Astrocyte (in vitro differentiated cells and primary cell): ENCODE results near the gene PTK6. TPM values are rescaled to one million over a fixed set of nuclear protein-coding genes. Genes with fewer than 3 reads are reported as not detected.
"Not testable (repeated sequence)": the region's sequence is repeated elsewhere in the genome, so short reads cannot be mapped to it uniquely, and the experiment has no call there.

Source experiments
- DNase-seq: peaks from one replicate; pipeline ENCODE4 v3.0.0-alpha.2; 2010; ENCODE audit warnings: low read depth
- FAIRE-seq: peaks from 2 replicates; lab custom pipeline; 2011; peaks lifted over from hg19 to GRCh38; lab: Jason Lieb, UNC
- H2AFZ ChIP-seq: 2 replicates; pipeline ENCODE4 v1.6.0; 2012; ENCODE audit warnings: low read depth, low read length, inconsistent platforms
- H3K27ac ChIP-seq: 2 replicates; pipeline ENCODE4 v1.5.1; 2011; ENCODE audit warnings: low read depth, low read length, inconsistent platforms
- H3K27me3 ChIP-seq: 2 replicates; pipeline ENCODE4 v1.6.0; 2011; ENCODE audit warnings: low read length, inconsistent platforms; ENCODE audit not compliant: insufficient read depth
- H3K36me3 ChIP-seq: 2 replicates; pipeline ENCODE4 v1.5.1; 2011; ENCODE audit warnings: low read length, inconsistent platforms; ENCODE audit not compliant: insufficient read depth
- H3K4me1 ChIP-seq: 2 replicates; pipeline ENCODE4 v1.5.1; 2011; ENCODE audit warnings: low read length, inconsistent platforms; ENCODE audit not compliant: insufficient read depth
- H3K4me2 ChIP-seq: 2 replicates; pipeline ENCODE4 v1.6.0; 2012; ENCODE audit warnings: low read length, inconsistent platforms
- H3K4me3 ChIP-seq: 2 replicates; pipeline ENCODE4 v1.5.1; 2011; ENCODE audit warnings: low read depth, mild to moderate bottlenecking, low read length, inconsistent platforms; ENCODE audit not compliant: insufficient read depth
- H3K79me2 ChIP-seq: 2 replicates; pipeline ENCODE4 v1.6.0; 2012; ENCODE audit warnings: mild to moderate bottlenecking, low read length, inconsistent platforms; ENCODE audit not compliant: insufficient read depth
- H3K9ac ChIP-seq: 2 replicates; pipeline ENCODE4 v1.6.0; 2012; ENCODE audit warnings: mild to moderate bottlenecking, low read length, inconsistent platforms
- H3K9me3 ChIP-seq: 2 replicates; pipeline ENCODE4 v1.5.1; 2012; ENCODE audit warnings: low read depth, mild to moderate bottlenecking, low read length, inconsistent platforms; ENCODE audit not compliant: insufficient read depth
- H4K20me1 ChIP-seq: 2 replicates; pipeline ENCODE4 v1.6.0; 2012; ENCODE audit warnings: low read length, inconsistent platforms; ENCODE audit not compliant: insufficient read depth
- H3K27ac Mint-ChIP-seq: one replicate; pipeline ENCODE4 v1.8.0; 2021; ENCODE audit warnings: mild to moderate bottlenecking, mixed read lengths; ENCODE audit not compliant: unreplicated experiment
- H3K27me3 Mint-ChIP-seq: one replicate; pipeline ENCODE4 v1.8.0; 2021; ENCODE audit warnings: low read depth, mixed read lengths; ENCODE audit not compliant: unreplicated experiment
- H3K36me3 Mint-ChIP-seq: one replicate; pipeline ENCODE4 v1.8.0; 2021; ENCODE audit warnings: low read depth, mixed read lengths; ENCODE audit not compliant: unreplicated experiment
- H3K4me1 Mint-ChIP-seq: one replicate; pipeline ENCODE4 v1.8.0; 2021; ENCODE audit warnings: low read depth, mixed read lengths; ENCODE audit not compliant: unreplicated experiment
- H3K4me3 Mint-ChIP-seq: one replicate; pipeline ENCODE4 v1.8.0; 2021; ENCODE audit warnings: mild to moderate bottlenecking, moderate library complexity, mixed read lengths; ENCODE audit not compliant: unreplicated experiment
- H3K9me3 Mint-ChIP-seq: one replicate; pipeline ENCODE4 v1.8.0; 2021; ENCODE audit warnings: mild to moderate bottlenecking, mixed read lengths; ENCODE audit not compliant: unreplicated experiment
- CTCF ChIP-seq: IDR thresholded peaks from 2 replicates; pipeline ENCODE4 v1.5.1; 2011; ENCODE audit warnings: low read depth, mild to moderate bottlenecking, inconsistent platforms, low read length, moderate library complexity; ENCODE audit not compliant: insufficient read depth
- EZH2 ChIP-seq: IDR thresholded peaks from 2 replicates; pipeline ENCODE4 v1.6.1; 2012; ENCODE audit warnings: mild to moderate bottlenecking, low read length, inconsistent platforms; ENCODE audit not compliant: insufficient read depth
- total RNA-seq: library from RNA; stranded (reverse); gene quantifications from 2 replicates; pipeline ENCODE4 v1.2.1, GENCODE V29; 2021

The PTK6 gene
- total RNA-seq, 1 donor from 2014 or later: 0.18 TPM

GRCh38 chr20:63560856-63561609 is 23.9 kb upstream of the PTK6 start:
- Histone ChIP-seq H3K9ac (no peak overlapping the region), H4K20me1 (no peaks in the 10 kb centered on the region), H3K79me2 (no peaks in the 10 kb centered on the region), H2AFZ (no peak overlapping the region), H3K27ac (no peak overlapping the region), H3K4me1 (no peaks in the 10 kb centered on the region), H3K4me2 (no peak overlapping the region), H3K9me3 (no peaks in the 10 kb centered on the region), H3K27me3 (no peaks in the 10 kb centered on the region), H3K4me3 (no peak overlapping the region), H3K36me3 (no peaks in the 10 kb centered on the region)
- no peak for TF ChIP-seq CTCF
- no peak for TF ChIP-seq EZH2
- no peak overlapping the region for H3K4me3 Mint-ChIP-seq
- no peaks in the 10 kb centered on the region for H3K27me3 Mint-ChIP-seq
- peaks cover 5% of the 10 kb centered on the region for H3K36me3 Mint-ChIP-seq
- DNase-seq (no peak), FAIRE-seq (no peak)
- no peaks in the 10 kb centered on the region for H3K4me1 Mint-ChIP-seq
- no peak overlapping the region for H3K27ac Mint-ChIP-seq
- H3K9me3 Mint-ChIP-seq: no peaks in the 10 kb centered on the region

GRCh38 chr20:63560333-63560805 is 23.2 kb upstream of the PTK6 start:
- no peaks in the 10 kb centered on the region for H3K4me1 Mint-ChIP-seq
- no peaks in the 10 kb centered on the region for H3K36me3 ChIP-seq

GRCh38 chr20:63559485-63560332 is 22.5 kb upstream of the PTK6 start:
- not testable (repeated sequence) for H3K9ac ChIP-seq, H3K9me3 Mint-ChIP-seq, H3K27me3 Mint-ChIP-seq, H3K4me3 Mint-ChIP-seq, H3K36me3 ChIP-seq, FAIRE-seq, H3K9me3 ChIP-seq, H3K4me1 Mint-ChIP-seq, H3K4me3 ChIP-seq, DNase-seq, H3K27ac Mint-ChIP-seq, H3K36me3 Mint-ChIP-seq, H3K27ac ChIP-seq, H3K4me2 ChIP-seq, H3K4me1 ChIP-seq, H4K20me1 ChIP-seq, H3K27me3 ChIP-seq, H3K79me2 ChIP-seq, H2AFZ ChIP-seq

More at GRCh38 chr20:63560333-63560805, 23.2 kb upstream of the PTK6 start:
- Mint-ChIP-seq H3K4me3 (no peak overlapping the region), H3K36me3 (peaks cover 5% of the 10 kb centered on the region), H3K27me3 (no peaks in the 10 kb centered on the region), H3K9me3 (no peaks in the 10 kb centered on the region), H3K27ac (no peak overlapping the region)
- H3K4me1 ChIP-seq: no peaks in the 10 kb centered on the region
- no peak for TF ChIP-seq EZH2
- no peak for TF ChIP-seq CTCF
- no peaks in the 10 kb centered on the region for H3K27me3 ChIP-seq
- H3K4me2 ChIP-seq: no peak overlapping the region
- H2AFZ ChIP-seq: no peak overlapping the region
- H3K9ac ChIP-seq: no peak overlapping the region
- FAIRE-seq (no peak), DNase-seq (no peak)
- H3K27ac ChIP-seq: no peak overlapping the region
- H3K4me3 ChIP-seq: no peak overlapping the region
- H3K79me2 ChIP-seq: no peaks in the 10 kb centered on the region
- H3K9me3 ChIP-seq: no peaks in the 10 kb centered on the region
- H4K20me1 ChIP-seq: no peaks in the 10 kb centered on the region
